Measurements from ENCODE around the gene DUSP3.

DUSP3 gene

DNA sequence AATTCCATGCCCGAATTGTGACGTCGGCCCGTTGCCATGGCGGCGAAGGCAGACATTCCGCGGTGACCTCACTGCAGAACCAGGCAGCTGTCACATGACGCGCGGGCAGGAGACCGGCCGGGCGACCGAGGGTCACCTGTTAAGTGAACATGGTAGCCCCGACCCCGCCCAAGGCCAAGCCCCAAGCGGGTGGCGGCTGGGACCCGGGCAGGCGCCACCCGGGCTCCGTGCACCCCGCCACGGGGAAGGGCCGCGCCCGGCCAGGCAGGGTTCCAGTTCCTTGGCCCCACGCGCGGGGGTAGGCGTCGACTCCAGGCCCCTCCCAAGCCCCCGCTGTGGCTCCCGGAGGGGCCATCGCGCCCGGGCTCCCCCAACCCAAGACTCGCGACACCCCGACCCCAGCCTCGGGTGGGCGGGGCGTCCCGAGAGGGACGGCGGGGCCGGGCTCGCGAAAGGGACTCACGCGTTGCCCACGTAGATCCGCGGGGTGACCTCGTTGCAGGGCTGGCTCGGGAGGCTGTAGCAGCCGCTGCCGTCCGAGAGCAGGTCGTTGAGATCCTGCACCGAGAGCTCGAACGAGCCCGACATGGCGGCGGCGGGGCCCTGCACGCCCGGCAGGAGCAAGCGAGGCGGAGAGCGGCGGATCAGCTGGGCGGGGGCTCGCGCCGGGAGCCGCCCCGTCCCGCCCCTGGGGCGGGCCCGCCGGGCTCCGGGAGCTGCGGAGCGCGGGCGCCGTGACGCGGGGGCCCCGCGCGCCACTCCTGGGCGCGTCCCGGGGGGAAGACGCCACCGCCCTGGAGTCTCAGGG is at the start of gene DUSP3:
DUSP3 (minus strand) TSS at position 641 of the 808 bp plus-strand sequence; CDS start at position 588, 53 bp downstream.
- TF ChIP-seq ZFX (IDR thresholded peaks at IDR 0.05; ENCODE audit: borderline replicate concordance): no peak
- TF ChIP-seq, protein P1, sequence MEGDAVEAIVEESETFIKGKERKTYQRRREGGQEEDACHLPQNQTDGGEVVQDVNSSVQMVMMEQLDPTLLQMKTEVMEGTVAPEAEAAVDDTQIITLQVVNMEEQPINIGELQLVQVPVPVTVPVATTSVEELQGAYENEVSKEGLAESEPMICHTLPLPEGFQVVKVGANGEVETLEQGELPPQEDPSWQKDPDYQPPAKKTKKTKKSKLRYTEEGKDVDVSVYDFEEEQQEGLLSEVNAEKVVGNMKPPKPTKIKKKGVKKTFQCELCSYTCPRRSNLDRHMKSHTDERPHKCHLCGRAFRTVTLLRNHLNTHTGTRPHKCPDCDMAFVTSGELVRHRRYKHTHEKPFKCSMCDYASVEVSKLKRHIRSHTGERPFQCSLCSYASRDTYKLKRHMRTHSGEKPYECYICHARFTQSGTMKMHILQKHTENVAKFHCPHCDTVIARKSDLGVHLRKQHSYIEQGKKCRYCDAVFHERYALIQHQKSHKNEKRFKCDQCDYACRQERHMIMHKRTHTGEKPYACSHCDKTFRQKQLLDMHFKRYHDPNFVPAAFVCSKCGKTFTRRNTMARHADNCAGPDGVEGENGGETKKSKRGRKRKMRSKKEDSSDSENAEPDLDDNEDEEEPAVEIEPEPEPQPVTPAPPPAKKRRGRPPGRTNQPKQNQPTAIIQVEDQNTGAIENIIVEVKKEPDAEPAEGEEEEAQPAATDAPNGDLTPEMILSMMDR (IDR thresholded peaks at IDR 0.05): no peak
- H3K27ac ChIP-seq: peak within 1 kb of the TSS; percentile 91

DNA sequence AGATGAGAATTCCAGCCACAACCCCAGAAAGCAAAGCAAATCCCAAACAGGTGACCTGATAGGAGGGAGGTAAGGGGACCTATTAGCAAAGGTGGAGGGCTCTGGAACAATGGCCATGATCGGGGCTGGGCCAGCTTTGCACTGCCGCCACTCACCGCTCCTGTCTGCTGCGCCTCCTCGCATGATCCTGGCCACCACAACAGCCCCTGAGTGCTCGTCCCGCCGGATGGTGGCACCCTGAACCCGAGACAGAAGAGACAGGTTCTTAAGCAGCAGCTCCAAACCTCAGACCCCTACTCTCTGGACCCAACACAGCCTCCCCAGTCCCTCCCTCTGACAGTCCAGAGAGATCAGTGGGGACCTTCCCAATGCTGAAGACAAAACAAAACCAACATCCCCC is 48.8 kb upstream of the DUSP3 start:
- TF ChIP-seq, protein P1 (IDR thresholded peaks at IDR 0.05): no peak
- H3K27ac ChIP-seq: no peak overlapping the region

DNA sequence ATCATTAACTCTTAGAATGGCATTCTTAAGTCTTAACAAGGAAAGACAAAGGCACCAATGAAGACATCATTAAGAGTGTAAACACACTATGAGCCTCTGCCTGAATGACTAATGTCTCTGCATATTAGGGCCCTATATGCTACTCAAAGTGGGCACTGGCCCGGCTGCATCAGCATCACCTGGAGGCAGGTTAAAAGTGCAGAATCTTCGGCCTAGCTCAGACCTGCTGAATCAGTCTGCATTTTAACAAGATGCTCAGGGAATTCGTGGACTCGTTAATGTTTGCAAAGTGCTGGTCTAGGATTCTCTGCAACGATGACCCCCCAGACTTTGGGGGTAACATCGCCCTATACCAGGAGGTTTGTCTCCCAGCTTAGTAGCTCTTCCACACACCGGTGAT is 47.4 kb upstream of the DUSP3 start:
- TF ChIP-seq, protein P1 (IDR thresholded peaks at IDR 0.05): no peak
- TF ChIP-seq ZFX (IDR thresholded peaks at IDR 0.05; ENCODE audit: borderline replicate concordance): no peak
- H3K27ac ChIP-seq: no peak overlapping the region

DNA sequence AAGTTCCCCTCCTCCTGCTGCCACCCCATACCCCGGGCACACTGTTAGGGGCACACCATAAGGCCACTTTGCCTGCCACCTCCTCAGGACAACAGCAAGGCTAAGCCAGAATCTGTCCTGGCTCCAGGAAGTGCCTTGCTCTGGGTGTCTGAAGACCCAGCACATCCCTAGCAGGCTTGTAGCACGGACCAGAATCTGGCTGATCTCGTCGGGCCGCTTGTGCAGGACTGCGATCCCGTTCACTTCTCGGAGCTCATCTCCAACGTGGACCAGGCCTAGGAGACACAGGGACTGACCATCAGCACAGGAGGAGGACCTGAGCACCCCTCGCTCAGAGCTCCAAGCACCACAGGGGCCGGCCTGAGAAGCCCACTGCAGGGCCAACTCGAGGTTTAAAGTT is 46.8 kb upstream of the DUSP3 start:
- no peak for TF ChIP-seq ZFX (IDR thresholded peaks at IDR 0.05; ENCODE audit: borderline replicate concordance)
- TF ChIP-seq, protein P1 (IDR thresholded peaks at IDR 0.05): no peak
- H3K27ac ChIP-seq: peak overlapping the region; percentile 86

DNA sequence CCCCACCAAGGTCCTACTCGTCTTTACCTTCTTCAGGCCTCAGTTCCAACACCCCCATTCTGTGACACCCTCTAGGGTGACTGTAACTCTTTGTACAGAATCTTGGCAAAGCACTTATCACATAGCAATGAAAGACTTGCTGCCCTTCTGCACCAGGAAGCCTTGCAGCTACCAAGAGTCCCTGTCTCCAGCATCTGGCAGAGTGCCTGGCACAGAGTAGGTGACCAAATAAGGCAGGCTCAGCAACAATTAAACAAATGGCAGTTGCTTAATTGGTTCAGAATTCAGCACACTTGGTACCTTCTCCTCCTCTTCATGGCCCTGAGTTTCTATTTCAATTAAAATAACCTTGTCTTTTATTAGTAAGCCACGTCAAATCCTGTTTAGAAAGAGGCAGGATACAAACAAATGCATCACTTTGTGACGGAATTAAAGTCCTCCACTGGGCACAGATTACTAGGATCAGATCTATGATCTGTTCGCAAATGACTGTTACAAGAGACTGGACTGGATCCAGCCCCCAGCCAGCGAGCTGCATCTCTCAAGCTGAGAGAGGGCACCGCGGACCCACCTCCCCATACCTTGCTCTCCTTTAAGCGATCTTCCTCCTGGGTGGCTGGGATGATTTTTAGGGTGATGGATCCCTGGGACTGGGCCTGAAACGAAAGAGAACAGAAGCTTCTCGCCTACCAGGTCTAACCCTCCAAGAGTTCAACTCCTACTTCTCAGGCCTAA is 44.7 kb upstream of the DUSP3 start:
- H3K27ac ChIP-seq: peak overlapping the region; percentile 86
- TF ChIP-seq, protein P1 (IDR thresholded peaks at IDR 0.05): no peak
- no peak for TF ChIP-seq ZFX (IDR thresholded peaks at IDR 0.05; ENCODE audit: borderline replicate concordance)

DNA sequence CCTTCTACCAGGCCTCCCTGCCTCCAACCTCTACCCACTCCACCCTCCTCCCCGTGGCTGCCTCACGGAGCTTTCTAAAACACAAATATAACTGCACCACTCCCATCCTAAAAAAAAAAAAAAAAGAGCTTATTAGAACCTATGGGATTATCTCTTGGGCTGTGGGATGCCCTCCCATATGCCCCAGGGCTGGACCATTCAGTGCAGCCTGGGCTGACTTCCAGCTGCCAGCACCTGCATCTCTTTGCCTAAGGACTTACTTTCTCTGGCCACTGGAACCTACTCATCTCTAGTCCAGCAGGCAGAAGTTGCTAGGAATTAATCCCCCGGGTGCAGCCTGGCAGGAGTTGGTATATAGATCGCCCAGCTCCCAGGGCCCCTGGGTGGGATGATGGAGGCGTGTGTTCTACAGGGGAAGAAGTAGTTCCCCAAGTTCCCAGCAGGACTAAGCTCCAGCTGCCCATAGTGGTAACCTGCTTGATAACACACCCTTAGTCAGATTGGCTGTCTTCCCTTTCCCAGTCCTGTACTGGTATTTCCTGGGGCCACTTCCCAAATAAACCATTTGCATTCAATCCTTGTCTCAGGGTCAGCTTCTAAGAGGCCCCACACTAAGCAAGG is 43.9 kb upstream of the DUSP3 start:
- H3K27ac ChIP-seq: peak overlapping the region; percentile 86
- TF ChIP-seq, protein P1 (IDR thresholded peaks at IDR 0.05): no peak
- no peak for TF ChIP-seq ZFX (IDR thresholded peaks at IDR 0.05; ENCODE audit: borderline replicate concordance)

Measured in 22Rv1 (cell line).